H1 (cell line): ENCODE measurements around the gene PRPS1. TPM values are rescaled to one million over a fixed set of nuclear protein-coding genes. Genes with fewer than 3 reads are reported as not detected.

ENCODE experiments used
- BCL11A ChIP-seq, 2 experiments: IDR thresholded peaks; one replicate each; pipeline ENCODE4 v1.6.1; 2011; ENCODE audit warnings: low read depth in 2 of 2, low read length in 2 of 2, mild to moderate bottlenecking in 2 of 2
- KDM5A ChIP-seq: fragments of 200-600 bp; IDR thresholded peaks from 2 replicates; pipeline ENCODE4 v1.7.1; 2012; ENCODE audit warnings: mild to moderate bottlenecking, low read length, inconsistent platforms, mixed read lengths
- SIN3A ChIP-seq, 2 experiments: IDR thresholded peaks in 1 of 2; conservative IDR thresholded peaks in 1 of 2; 2 replicates each; pipeline ENCODE4 v1.6.1; 2011 to 2012; ENCODE audit warnings: low read length in 2 of 2, improper control_type of control experiment in 1 of 2, low read depth in 1 of 2, mild to moderate bottlenecking in 1 of 2
- SP1 ChIP-seq: IDR thresholded peaks from 2 replicates; pipeline ENCODE4 v1.6.1; 2011; ENCODE audit warnings: low read depth, low read length
- SP2 ChIP-seq: IDR thresholded peaks from 2 replicates; pipeline ENCODE4 v1.6.1; 2012; ENCODE audit warnings: mild to moderate bottlenecking, low read length, inconsistent platforms
- TAF1 ChIP-seq: IDR thresholded peaks from 2 replicates; pipeline ENCODE4 v1.6.1; 2011; ENCODE audit warnings: mild to moderate bottlenecking, low read depth, low read length
- YY1 ChIP-seq: IDR thresholded peaks from 2 replicates; pipeline ENCODE4 v1.6.1; 2011; ENCODE audit warnings: low read depth, mild to moderate bottlenecking, low read length
- polyA plus RNA-seq, 7 experiments: library from polyadenylated mRNA; depleted of rRNA in 3 of 7; stranded (reverse) in 5 of 7; unstranded in 2 of 7; fragments of >200 nt in 5 of 7; fragments of 200-250 nt in 2 of 7; gene quantifications; 1 replicate in 5 of 7; 2 replicates in 1 of 7; 4 replicates in 1 of 7; pipeline versions ENCODE4 v1.2.1 to v1.2.3, GENCODE V29; 2011 to 2013; ENCODE audit warnings: missing spikeins in 2 of 7, mixed read lengths in 2 of 7
- total RNA-seq: library from RNA; stranded (reverse); fragmentation: NEBNext Ultra II Directional; extraction: Animal tissue kit (Norgen Biotek cat#: 25700); gene quantifications from 2 replicates; pipeline ENCODE4 v1.2.1, GENCODE V29; 2021

PRPS1 gene
- total and polyA plus RNA-seq, 2 of the 8 experiments (the other 6 are each of a cell fraction or from before 2014, with no cell fraction given): 90.1 to 110 TPM

- TF ChIP-seq SIN3A (conservative IDR thresholded peaks at IDR 0.05 in 1 of 2, IDR thresholded peaks at IDR 0.05 in 1 of 2; ENCODE audit: low read depth in 1 of 2, low read length in 2 of 2): no peak
- no peak for TF ChIP-seq SP2
- no peak for TF ChIP-seq SP1
- no peak for TF ChIP-seq TAF1
- TF ChIP-seq KDM5A: no peak
- TF ChIP-seq YY1: no peak
- TF ChIP-seq BCL11A (IDR thresholded peaks at IDR 0.05; ENCODE audit: low read depth in 2 of 2, low read length in 2 of 2): no peak
These were observed 26.2 kb downstream of the PRPS1 start (continued) for GRCh38 chrX:107654566-107654871.
